Measurements from ENCODE around the gene SMTN.

The SMTN gene

DNA sequence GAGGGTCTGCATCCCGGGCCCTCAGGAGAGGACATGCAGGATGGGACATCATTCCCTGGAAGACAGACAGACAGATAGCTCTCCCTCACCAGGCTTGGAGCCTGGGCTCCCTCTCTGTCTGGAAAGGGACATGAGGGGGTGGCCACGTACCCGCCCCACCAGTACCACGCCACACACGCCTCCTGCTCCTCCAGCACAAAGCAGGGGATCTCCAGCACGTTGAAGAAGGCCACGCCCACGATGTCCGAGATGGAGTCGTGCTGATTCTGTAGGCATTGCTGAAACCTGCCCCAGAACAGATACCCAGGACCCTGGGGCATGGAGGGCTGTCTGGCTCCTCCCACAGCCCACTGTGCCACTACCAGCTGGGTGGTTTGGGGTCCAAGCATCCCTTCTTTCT lies 57.0 kb downstream of the SMTN start:
- no peak overlapping the region for H3K4me3 ChIP-seq (ENCODE audit: control insufficient read depth, low read depth, low read length)
- TF ChIP-seq, protein P1, sequence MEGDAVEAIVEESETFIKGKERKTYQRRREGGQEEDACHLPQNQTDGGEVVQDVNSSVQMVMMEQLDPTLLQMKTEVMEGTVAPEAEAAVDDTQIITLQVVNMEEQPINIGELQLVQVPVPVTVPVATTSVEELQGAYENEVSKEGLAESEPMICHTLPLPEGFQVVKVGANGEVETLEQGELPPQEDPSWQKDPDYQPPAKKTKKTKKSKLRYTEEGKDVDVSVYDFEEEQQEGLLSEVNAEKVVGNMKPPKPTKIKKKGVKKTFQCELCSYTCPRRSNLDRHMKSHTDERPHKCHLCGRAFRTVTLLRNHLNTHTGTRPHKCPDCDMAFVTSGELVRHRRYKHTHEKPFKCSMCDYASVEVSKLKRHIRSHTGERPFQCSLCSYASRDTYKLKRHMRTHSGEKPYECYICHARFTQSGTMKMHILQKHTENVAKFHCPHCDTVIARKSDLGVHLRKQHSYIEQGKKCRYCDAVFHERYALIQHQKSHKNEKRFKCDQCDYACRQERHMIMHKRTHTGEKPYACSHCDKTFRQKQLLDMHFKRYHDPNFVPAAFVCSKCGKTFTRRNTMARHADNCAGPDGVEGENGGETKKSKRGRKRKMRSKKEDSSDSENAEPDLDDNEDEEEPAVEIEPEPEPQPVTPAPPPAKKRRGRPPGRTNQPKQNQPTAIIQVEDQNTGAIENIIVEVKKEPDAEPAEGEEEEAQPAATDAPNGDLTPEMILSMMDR (conservative IDR thresholded peaks at IDR 0.05; ENCODE audit: control insufficient read depth, insufficient read depth, low read depth, low read length): no peak
- no peak for DNase-seq (ENCODE audit: low read depth)

DNA sequence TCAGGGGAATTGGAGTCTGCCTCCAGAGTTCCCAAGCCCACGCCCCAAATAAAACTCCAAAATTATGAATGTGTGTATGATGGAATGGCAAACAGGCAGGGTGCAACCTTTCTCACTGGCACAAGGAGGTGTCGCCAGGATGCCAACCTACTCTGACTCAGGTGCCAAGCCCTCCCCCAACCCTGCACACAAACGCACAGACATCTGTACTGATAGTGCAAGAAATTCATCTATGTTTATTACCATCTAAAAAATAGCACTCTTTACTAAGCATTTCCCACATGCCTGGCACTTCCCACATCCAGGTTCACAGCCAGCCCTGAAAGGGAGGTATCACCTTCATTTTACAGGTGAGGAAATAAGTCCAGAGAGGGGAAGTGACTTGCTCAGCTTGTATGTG lies 57.9 kb downstream of the SMTN start:
- no peak overlapping the region for H3K4me3 ChIP-seq (ENCODE audit: control insufficient read depth, low read depth, low read length)
- TF ChIP-seq, protein P1 (conservative IDR thresholded peaks at IDR 0.05; ENCODE audit: control insufficient read depth, insufficient read depth, low read depth, low read length): no peak
- no peak for DNase-seq (ENCODE audit: low read depth)

DNA sequence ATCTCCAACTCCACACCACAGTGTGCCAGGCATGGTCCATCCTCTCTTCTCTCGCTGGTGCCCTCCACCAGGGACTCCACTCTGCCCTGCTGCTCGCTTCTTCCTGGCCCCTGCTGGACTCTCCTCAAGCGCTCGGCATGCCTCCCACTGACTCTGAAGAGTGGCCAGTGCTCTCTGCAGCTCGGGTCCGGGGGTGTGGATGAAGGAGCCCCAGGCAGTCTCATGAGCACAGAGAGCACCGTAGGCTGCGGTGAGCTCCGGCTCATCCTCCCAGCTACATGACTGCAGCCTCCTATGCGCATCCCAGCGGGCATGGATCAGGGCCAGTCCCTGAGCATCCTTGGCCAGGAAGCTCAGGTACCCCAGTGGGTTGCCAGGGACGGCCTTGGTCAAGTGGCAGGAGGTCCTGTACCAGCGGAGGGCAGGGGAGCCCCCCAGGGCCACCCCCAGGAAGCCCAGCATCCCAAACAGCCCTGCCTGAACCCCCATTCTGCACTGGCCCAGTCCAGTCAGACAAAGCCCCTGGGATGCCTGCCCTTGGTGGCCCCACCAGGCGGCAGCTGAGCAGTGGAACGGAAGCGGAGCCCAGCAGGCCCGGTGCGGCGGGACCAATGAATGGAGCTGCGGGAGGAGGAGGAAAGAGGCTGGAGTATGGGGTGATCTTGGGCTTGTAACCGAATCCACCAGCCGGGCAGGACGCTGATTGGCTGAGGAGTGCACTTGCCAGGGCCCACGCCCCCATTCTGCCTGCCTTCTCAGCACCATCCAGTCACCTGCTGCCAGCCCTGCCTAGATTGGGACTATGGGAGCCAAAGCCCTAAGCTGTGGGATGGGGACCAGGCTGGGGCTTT lies 59.0 kb downstream of the SMTN start, which contains the start of gene PLA2G3:
Gene PLA2G3 (minus strand): TSS at position 643 of the 851 bp plus-strand sequence. CDS start 154 bp downstream, at position 489.
- H3K4me3 ChIP-seq (ENCODE audit: control insufficient read depth, low read depth, low read length): no peak within 1 kb of the TSS
- TF ChIP-seq, protein P1 (conservative IDR thresholded peaks at IDR 0.05; ENCODE audit: control insufficient read depth, insufficient read depth, low read depth, low read length): no peak
- peak; percentile 62 for DNase-seq (ENCODE audit: low read depth)

DNA sequence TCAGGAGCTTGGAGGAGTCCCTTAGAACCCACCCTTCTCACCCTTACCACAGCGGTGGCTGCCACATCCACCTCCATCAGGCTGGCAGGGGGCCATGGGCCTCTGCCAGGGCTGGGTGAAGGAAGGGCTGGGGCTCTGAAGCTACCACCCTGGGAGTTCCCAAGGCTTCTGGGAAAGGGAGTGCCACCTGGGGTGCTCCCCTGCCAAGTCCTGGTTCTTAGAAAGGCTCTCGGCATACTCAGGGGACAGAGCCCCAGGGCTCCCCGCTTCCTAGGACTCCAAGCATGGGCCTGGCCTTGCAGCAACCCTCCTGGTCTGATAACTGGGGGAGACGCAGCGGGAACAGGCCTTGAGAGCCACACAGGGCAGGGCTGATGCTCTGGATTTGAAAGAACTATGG lies 59.6 kb downstream of the SMTN start:
- H3K4me3 ChIP-seq (ENCODE audit: control insufficient read depth, low read depth, low read length): no peak overlapping the region
- DNase-seq (ENCODE audit: low read depth): no peak
- TF ChIP-seq, protein P1 (conservative IDR thresholded peaks at IDR 0.05; ENCODE audit: control insufficient read depth, insufficient read depth, low read depth, low read length): no peak

DNA sequence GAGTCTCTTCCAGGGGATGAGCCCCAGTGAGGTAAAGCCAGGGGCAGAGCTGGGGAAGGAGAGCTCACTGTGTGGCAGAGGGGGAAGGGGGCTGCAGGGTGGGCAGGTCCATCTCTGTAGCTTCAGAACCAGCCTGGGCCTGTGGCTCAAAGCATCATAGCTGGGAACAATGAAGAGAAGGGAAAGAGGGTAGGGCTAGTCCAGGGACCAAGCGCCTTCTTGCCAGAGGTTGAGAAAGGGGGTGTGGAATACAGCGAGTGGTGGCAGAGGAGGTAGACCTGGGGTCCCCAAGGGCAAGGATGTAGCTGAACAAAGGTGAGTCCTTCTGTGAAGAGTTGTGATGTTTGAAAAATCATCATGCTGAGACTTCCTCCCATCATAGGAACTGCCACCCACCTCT lies 60.4 kb downstream of the SMTN start:
- DNase-seq (ENCODE audit: low read depth): no peak
- TF ChIP-seq, protein P1 (conservative IDR thresholded peaks at IDR 0.05; ENCODE audit: control insufficient read depth, insufficient read depth, low read depth, low read length): no peak
- no peak overlapping the region for H3K4me3 ChIP-seq (ENCODE audit: control insufficient read depth, low read depth, low read length)

DNA sequence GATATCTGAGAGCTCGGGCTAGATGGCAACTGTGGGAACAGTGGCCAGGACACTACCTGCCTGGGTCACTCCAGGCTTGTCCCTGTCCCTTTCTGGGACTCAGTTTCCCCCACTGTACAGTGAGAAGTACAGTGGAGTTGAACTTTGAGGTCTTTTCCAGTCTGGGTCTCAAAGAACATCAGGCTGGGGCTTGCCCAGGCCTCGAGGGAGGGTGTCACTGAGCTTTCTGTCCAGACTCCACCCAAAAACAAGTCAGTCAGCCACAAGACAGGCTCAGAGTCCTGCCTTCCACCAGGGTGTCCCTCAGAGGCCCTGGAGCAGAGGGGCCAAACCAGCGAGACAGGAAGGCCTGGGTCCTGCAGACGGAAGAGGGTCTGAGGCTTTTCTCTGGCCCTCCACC lies 61.2 kb downstream of the SMTN start:
- TF ChIP-seq, protein P1 (conservative IDR thresholded peaks at IDR 0.05; ENCODE audit: control insufficient read depth, insufficient read depth, low read depth, low read length): no peak
- DNase-seq (ENCODE audit: low read depth): no peak
- H3K4me3 ChIP-seq (ENCODE audit: control insufficient read depth, low read depth, low read length): no peak overlapping the region

All from fibroblast of mammary gland (primary cell).